NCI-H526 treated with DMSO at 0.1 percent for 48 hours (cell line): ENCODE measurements around the gene TP53.

ENCODE experiments used
- DNase-seq: peaks from one replicate; lab custom pipeline; 2025; lab: John Stamatoyannopoulos, UW

TP53 gene

DNA sequence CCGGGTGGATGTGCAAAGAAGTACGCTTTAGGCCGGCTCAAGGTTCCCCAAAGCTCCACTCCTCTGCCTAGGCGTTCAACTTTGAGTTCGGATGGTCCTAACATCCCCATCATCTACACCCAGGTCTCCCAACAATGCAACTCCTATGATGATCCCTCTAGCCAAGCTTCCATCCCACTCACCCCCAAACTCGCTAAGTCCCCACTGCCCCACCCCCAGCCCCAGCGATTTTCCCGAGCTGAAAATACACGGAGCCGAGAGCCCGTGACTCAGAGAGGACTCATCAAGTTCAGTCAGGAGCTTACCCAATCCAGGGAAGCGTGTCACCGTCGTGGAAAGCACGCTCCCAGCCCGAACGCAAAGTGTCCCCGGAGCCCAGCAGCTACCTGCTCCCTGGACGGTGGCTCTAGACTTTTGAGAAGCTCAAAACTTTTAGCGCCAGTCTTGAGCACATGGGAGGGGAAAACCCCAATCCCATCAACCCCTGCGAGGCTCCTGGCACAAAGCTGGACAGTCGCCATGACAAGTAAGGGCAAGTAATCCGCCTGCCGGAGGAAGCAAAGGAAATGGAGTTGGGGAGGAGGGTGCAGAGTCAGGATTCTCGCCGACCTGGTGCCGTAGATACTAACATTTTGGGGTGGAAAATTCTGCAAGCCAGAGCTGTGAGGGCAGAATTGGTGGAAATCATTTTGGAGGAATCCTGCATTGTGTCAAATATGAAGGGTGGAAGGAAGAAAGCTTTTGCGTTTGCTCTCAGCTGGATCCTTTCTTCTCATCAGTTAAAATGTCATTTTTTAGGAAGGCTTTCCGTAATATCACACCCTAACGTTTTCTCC, at the start of gene TP53:
Gene TP53 (minus strand): TSS at position 419 of the 836 bp plus-strand sequence. CDS start 10,896 bp downstream, outside the sequence.
- peak; percentile 65 for DNase-seq

DNA sequence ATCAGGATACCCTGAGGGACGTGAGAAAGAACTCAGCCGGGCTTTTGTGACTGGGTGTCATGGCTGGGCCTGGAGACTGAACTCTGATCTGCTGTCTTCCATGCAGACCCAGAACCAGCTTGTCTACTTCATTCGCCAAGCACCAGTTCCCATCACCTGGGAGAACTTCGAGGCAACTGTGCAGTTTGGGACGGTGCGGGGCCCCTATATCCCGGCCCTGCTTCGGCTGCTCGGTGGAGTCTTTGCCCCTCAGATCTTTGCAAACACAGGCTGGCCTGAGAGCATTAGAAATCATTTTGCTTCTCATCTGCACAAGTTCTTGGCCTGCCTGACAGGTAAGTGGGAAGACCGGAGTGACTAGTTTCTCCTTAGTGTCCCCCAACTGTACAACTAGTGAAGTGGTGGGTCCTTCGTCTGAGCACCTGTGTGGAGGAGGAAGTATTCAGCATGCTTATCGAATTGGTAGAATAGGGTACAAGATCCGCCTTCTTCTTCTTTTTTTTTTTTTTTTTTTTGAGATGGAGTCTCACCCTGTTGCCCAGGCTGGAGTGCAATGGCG, 45.8 kb upstream of the TP53 start:
- DNase-seq = no peak

DNA sequence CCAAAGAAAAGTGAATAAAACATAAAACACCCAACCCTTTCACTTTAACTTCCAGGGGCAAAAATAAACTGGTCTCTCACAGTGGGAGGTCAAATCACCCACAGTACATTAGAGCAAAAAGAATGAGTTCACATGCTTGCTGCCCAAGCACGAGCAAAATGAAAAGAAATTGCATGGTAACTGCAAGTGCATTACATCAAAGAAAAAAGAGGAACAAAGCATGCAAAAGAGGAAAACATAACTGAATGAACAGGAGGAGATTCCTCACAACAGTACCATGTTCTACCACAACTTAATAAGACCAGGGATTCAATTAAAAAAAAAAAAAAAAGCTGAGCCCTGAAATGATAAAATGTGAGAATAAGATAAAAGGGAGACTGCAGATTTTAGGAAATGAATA, 42.5 kb upstream of the TP53 start:
- no peak for DNase-seq

DNA sequence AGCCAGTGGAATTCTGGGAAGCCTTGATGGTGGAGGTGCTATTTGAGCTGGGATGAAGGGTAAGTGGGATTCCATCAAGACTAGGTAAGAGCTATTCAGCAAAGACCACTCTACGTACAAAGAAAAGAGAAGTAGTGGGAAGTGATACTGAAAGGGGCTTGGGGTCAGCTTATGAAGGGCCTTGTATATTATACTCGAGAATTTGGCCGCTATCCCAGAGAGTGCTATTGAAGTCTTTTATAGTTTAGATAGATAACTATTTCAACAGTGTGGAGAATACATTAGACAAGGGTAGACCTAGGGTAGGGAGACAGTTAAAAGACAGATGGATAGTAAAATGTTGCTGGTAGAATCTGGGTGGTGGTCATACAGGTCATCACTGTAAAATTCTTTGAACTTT, 40.6 kb upstream of the TP53 start:
- DNase-seq = no peak

- DNase-seq = no peak
Observed at GRCh38 chr17:7721612-7722011, 34.3 kb upstream of the TP53 start.

- no peak for DNase-seq
Observed at GRCh38 chr17:7720125-7720524, 32.8 kb upstream of the TP53 start.

- DNase-seq = no peak
Observed at GRCh38 chr17:7719661-7720060, 32.4 kb upstream of the TP53 start.

DNA sequence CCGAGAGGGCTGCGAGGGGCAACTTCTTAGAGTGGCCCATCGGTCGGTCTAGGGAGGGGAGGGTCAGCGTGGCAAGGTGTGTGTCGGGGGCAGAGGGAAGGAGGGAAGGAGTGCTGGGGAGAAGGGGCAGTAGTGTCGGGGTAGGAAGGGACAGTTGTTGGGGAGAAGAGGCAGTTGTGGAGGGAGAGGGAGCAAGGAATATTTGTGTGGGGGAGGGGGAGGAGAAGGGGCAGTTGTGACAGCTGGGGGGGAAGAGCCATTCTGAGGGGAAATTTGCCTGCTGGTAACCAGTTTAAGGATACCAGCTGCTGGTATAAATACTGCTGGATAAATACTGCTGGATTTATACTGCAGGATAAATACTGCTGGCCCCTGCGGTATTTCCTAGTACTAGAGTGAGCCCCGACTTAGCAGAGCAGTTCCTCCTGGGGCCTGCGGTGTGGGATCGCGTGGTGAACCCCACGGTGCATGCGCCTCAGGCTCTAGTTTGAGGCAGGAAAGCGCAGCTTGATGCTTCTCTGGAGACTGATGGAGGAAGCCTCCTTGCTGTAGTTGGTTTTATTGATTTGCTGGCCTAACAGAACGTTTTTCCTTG, 30.6 kb upstream of the TP53 start:
- no peak for DNase-seq

DNA sequence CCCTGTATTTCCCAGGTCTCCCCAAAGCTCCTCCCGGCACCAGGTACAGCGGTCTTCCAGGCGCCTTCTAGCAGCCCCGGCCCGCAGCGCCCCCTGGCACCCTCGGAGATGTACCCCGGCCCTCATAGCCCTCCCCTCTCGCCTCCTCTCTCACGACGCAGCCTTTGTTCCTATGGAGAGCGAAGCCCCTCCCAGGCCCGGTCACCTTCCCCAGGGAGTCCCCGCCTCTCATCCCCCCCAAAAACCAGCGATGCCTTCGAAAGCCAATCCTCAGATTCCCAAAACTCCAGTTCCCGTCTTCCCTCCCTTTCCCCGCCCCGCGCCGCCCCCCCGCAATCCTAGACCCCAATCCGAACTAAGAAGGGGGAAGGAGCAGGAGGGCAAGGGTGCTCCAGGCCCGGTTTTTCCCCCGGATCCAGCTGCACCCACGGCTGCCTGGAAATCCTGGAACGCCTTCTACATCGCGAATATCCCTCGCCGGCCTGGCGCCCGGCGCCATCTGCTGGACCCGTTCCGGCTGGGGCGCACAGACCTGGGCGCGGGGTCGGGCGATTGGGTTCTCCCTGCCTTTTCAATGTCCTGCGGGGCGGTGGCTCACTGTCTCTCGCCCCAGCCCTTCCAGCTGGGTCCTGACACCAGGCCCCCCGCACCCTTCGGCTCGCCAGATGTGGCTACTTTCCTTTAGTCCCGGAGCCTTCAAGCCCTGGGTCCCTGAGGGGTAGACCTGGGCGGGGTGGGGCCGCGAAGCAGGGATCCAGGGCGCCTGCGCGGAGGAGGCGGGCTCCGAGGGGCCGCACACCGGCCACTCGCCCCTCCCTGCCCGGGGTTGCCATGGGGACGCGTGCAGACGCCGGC, 29.8 kb upstream of the TP53 start, which contains the start of gene DNAH2:
Gene DNAH2 (plus strand): TSS at position 844 of the 855 bp plus-strand sequence. CDS start 1,991 bp downstream, outside the sequence.
- DNase-seq = peak; percentile 76

DNA sequence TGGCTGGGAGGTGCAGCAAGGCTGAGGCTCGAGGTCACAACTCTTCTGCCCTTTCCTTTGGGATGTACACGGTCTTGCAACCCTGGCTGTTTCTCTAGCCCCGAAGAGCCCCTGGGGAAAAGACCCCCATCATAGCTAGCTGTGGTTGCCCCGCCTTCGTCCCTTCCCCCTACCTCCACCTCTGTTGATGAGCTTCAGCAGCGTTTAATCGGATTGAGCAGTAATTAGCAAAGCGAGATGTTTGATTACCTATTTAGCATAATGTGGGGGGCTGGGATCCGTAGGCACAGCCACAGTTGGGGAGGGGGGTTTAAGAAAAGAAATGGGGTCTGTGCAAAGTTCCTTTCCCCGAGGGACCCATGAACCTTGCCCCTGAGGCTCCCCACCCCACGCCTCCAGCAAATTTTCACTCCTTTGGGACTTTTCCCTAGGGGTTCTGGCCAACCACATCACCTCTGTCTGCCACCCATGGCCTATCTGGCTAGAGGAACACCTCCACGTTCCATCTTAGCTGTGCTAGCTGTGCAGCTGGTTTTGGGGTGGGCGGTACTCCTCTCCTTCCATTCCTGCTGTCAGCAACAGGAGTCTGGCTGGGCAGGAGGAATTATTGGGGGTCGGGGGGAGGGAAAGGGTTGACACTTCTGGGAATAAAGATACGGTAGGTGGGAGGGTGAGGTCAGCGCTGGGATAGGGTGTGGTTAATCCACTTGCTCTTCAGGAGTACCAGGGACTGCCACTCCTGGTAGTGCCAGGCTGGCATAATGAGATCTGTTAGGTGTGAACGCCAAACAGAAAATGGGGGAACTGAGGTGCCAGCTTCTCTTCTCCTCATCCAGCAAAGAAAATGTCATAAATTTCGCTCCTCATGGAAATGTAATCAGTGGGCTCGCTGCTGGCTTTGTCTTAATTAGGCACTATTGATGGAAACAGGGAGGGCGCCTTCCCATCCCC, 28.9 kb upstream of the TP53 start:
- no peak for DNase-seq

- DNase-seq = no peak
Observed at GRCh38 chr17:7714721-7715594, 27.7 kb upstream of the TP53 start.

- DNase-seq = no peak
Observed at GRCh38 chr17:7713782-7714181, 26.5 kb upstream of the TP53 start.

GRCh38 chr17:7712111-7712771, 25.0 kb upstream of the TP53 start:
- no peak for DNase-seq

DNA sequence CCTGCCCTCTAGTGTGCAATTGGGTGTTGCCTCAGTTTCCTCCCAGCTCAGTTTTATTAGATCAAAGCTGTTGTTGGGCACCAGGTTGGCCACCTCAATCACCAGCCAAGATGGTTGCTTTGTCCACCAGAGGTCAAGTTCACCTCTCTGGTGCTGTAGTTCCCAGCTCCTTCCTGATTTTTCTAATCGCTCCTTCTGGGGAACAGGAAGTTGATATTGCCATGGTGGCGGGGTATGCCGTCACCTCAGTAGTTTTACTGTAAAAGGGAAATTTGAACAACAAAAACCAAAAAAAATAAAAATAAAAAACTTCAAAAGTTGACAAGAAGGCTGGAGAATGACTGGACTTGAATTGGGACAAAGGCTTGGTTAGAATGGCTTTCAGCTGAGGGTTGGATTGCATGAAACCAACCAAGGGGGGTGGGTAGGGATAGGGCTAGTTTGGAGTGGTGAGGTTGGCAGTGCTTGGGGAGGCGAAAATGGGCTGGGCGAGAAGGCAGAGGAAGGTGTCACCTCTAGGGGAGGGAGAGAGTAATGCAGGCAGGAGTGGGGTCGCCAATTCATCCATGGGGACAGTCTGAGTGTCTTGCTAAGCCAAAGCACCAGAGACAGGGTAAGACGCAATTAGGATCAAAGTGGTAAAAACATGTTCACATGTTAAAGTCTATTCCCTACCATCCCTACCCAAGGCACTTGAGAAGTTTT, 23.9 kb upstream of the TP53 start:
- DNase-seq = no peak

DNA sequence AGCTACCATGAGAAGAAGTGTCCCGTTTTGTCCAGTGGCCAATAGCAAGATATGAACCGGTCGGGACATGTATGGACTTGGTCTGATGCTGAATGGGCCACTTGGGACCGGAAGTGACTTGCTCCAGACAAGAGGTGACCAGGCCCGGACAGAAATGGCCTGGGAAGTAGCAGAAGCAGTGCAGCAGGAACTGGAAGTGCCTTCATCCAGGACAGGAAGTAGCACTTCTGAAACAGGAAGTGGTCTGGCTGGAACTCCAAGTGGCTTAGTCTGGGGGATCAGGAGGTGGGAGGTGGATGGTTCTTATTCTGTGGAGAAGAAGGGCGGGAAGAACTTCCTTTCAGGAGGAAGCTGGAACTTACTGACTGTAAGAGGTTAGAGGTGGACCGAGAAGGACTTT, 23.0 kb upstream of the TP53 start:
- no peak for DNase-seq

GRCh38 chr17:7709031-7709430, 21.7 kb upstream of the TP53 start:
- no peak for DNase-seq

DNA sequence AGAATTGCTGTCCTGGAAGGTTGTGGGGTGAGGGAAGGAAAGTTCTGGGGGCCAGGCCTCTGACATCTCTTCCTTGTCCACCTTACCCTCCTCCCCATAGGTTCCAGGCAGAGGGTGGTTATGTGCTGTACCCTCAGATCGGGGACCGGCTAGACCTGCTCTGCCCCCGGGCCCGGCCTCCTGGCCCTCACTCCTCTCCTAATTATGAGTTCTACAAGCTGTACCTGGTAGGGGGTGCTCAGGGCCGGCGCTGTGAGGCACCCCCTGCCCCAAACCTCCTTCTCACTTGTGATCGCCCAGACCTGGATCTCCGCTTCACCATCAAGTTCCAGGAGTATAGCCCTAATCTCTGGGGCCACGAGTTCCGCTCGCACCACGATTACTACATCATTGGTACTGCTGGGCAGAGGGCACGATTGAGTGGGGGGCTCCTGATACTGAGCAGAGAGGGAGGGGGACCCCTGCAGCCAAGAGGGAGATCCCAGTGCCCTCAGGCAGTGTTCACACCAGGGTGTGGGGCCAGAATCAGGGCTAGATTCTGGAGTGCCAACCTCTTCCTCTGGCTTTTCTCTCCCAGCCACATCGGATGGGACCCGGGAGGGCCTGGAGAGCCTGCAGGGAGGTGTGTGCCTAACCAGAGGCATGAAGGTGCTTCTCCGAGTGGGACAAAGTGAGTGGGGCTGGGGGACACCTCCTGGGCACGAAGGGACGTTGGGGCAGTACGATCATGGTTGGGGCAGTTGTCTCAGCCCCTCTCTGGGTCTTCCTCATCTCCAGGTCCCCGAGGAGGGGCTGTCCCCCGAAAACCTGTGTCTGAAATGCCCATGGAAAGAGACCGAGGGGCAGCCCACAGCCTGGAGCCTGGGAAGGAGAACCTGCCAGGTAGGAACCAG, 20.8 kb upstream of the TP53 start:
- DNase-seq = no peak

DNA sequence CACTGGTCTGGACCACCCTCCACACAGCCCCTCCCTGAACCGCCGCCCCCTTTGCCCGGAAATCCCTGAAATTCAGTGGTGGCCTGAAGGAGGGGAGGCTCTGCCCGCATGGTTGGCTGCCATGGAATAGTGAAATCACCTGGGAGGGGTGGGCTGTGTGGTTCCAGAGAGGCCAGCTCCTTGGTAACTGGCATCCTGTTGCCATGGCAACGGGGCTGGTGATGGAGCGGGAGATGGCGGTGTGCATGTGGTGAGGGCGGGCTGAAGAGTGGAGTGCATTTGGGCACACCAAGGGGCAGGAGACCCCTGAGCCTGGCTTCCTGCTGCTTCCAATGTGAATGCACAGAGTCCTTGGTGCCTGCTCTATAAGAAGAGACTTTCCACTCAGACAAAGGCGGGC, 20.2 kb upstream of the TP53 start:
- DNase-seq = no peak
